GM21367 (cell line): ENCODE data around the gene SRBD1.

Experiments
- ATAC-seq: cut with Tn5 transposase; IDR thresholded peaks from one replicate; pipeline ENCODE4 v1.9.1; 2021; ENCODE audit not compliant: unreplicated experiment

Gene SRBD1

DNA sequence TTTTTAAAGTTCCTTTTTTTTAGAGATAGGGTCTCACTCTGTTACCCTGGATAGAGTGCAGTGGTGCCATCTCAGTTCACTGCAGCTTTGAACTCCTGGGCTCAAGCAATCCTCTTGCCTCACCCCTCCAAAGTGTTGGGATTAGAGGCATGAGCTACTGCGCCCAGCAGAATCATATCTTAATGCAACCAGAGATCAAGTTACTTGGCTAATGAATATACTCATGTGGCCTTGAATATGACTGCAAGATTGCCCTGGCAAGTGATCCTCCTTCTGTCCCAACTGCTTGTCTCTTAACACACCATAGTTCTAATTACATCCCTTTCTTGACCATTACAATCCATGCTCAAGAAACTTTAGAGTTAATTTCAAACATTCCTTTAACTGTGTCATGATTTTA lies 133.5 kb downstream of the SRBD1 start:
- no peak for ATAC-seq

- ATAC-seq = no peak
These were observed 140.5 kb downstream of the SRBD1 start for GRCh38 chr2:45470531-45470930.

DNA sequence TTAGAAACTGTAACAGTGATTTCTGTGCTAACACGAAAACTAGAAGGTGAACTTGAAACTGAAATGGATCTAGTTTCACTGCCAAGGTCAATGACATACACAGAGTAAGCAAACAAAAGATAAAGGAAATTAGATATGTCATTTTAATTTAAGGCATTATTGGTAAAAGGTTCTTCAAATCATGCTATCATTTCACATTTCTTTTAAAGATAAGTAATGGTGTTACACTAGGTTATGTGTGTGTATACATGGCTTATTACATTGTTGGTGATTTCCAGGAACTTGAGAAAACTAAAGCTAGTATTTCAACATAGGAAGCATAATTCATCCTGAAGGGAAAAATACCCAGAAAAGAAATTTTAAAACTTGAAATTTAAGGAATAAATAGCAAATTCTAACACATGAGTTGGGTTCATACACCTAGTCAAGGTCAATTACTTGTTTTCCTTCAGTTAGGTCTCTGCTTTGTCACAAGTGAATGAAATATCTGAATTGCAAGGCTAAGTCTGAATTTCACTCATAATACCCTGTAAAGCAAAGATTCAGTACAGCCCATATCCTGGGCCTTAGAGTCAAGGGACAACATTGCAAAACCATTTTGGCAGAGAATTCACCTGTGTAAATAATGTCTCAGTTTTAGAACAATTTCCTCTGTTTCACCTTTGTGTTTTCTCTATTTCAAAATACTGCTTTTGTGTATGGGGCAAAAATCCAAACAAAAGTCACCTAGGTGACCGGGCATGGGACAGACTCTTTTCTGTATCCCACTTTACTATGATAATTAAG lies 141.6 kb downstream of the SRBD1 start:
- peak; percentile 53 for ATAC-seq

DNA sequence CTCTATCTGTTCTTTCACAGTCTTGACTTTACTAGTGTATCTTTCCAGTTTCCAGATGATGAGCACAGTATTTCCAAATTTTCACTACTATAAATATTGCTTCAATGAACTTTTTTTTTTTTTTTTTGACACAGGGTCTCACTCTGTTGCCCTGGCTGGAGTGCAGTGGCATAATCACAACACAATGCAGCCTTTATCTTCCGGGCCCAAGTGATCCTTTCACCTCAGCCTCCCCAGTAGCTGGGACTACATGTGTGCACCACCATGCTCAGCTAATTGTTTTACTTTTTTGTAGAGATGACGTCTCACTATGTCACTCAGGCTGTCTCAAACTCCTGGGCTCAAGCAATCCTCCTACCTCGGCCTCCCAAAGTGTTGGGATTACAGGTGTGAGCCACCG lies 142.8 kb downstream of the SRBD1 start:
- no peak for ATAC-seq

DNA sequence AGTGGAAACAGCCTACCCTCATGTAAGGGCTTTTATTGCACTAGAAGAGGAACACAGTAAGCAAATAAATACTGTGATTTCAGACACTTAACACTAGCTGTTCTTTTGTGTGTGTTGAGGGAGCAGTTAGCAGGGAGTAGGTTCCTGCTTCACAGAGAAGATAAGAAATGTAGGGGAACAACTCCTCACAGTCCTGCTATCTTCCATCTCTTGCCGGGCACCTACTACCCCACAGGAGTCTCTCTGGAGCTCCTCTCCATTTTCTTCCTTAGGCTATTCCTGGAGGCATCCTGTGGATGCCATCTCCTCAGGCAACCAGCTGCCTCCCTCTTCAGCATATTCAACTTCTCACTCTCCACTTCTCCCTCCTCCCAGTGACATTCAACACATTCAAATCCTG lies 145.0 kb downstream of the SRBD1 start:
- ATAC-seq = no peak

GRCh38 chr2:45460825-45461224 lies 150.2 kb downstream of the SRBD1 start:
- ATAC-seq = no peak

DNA sequence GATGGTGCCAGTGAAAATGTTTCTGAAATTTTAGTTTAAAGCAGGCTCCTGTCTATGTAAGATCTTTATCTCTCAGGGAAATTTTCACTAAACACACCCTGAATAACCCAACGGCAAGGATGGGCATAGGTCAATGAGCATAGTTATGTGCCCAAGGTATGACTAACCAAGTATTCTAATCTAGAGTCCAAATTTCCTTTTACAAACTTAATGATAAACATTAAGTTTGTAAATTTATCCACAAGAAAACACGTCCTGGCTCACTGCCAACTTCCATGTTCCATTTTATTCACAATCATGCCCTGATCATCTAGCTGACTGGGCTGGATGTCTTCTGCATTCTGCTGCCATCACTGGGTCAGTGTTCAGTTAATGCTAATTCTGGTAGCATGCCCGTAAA lies 151.2 kb downstream of the SRBD1 start:
- no peak for ATAC-seq

DNA sequence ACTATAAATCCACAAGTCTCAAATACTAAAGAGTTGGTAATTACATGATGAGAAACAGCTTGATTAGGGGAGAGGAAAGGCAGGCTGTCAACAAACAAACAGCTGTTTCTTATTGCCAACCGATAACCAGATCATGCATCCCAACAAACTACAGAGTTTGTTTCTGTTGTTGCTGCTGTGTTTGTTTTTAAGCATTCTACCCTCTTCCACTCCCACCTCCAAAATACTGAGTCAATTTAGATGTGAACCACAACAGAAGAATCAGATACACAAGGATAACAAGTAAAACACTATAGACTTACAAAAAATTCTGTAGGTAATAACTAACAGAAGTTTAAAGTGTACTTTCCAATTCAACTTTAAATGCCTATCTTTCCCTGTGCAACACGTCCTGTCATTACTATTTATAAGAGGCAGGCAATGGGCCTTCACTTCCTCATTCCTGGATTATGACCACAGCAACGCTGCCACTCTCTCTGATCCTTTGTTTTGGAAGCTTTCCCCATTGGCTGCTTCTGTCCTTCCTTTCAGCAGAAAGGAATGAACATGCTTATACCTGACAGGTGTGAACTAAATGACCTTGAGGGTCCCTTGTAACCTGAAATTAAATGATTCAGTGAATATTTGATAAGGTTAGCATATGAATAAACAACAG lies 152.0 kb downstream of the SRBD1 start:
- ATAC-seq = no peak

DNA sequence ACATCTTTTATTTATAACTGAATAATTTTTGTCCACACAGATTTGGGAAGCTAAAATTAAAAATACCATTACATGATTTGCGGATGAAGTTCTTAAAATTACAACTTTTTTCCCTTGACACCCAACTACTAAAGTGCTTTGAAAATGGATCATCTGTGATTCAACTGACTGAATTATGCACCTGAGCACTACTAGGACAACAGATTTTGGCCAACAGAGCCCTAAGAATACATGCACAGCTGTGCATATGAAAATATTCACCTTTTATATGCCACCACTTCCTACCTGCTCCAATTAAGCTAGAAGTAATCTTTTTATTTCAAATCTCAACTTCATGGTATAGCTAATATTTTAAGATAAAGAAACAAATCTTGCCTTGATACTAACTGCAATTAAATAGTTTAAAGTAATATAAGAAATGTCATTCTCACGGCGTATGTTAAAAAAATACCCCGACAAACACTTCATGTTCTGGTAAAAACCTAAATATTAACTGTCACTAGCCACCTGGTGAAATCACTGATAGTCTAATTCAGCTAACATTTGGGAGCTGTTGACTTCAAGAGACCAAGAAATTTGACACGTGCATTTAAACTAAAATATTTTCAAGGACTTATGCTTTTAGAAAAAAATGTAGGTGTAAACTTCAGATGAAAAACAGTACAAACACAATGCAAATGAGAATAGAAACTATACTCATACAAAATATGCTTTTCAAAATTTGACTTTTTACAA lies 153.7 kb downstream of the SRBD1 start:
- ATAC-seq = no peak

DNA sequence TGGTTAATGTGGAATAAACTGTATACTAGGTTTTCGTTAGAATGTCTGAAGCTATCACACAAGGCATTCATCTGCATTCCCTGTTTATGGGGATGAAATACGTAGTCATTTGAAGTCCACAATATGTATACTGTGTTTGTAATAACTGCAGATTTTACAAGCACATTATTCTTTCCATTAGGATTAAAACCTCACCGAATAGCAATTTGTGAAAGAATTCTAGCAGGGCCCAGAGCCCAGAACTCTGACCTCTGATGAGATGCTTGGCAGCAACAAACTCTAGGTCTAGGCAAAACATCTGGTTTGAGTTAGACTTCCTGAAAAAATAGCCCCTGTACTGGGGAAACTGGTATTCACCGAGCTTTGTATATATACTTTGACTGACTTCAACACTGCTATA lies 158.2 kb downstream of the SRBD1 start:
- ATAC-seq = no peak

DNA sequence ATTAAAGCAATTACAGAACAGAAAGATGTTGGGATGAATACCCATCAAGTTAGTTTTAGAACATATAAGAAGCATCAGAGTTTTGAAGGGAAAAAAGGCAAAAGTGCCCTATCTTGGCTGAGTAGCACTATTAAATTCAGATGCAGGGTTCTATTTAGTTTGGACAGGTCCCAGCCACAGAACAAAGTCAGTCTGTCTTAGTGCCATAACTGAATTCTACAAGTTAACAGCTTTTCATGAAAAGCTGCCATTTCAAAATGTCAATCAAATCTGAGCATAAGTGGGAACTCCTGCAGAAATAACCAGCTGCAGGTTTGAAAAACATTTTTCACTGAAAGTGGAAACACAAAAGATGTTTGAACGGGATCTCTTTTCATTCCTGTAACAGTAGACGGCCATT lies 160.4 kb downstream of the SRBD1 start:
- ATAC-seq = no peak

- no peak for ATAC-seq
These were observed 162.8 kb downstream of the SRBD1 start for GRCh38 chr2:45448217-45448616.

DNA sequence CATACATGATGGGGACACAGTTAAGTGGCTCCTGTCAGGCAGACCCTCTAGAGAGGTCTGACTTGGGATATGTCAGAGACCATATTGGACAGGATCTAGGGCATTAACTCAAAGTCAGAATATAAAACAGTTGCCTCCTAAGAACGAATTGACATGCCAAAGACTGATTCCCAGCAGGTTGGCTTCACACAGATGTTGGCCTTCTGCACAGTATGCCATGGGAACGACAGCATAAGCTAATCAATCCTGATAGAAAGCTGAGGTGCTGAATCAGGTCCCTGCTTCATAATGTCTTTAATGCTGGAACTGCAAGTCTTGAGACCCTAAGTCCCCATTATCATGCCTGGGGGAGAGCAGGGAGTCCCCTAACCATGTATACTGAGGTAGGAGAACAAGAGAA lies 165.1 kb downstream of the SRBD1 start:
- ATAC-seq = no peak

DNA sequence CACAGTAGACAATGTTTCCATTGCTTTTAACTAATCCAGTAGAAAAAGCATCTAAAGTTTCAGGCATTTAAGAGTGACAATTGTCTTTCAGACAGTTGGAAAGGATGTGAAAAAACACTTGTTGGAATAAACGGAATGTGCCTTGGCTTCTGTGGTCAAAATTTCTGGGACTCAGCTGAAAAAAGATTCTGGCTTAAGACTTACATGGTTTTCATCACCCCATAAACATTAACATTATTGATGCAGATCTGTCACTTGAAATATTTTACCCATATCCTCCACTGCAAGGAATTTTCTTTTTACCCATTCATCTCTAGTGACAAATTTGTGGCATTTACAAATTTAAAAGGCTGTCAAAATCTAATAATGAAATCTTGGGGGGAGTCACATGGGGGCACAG lies 166.0 kb downstream of the SRBD1 start:
- ATAC-seq = no peak

- ATAC-seq = no peak
These were observed 168.1 kb downstream of the SRBD1 start for GRCh38 chr2:45443012-45443411.

DNA sequence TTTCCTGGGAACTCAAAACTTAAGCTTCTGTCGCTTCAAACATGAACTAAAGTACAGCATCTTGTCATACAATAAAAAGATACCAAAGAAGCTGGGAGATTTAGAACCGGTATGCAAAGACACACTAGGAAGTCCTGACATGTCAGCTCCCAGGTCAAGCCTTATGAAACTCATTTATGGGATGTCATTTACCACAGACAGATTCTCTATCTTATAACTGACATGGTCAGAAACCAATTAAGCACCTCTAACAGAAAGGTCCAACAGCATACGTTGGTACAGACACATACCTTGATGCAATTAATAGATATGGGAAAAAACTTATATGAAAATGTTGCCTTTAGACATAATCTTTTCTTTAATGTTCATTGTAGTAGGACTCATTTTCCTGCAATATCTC lies 169.0 kb downstream of the SRBD1 start:
- ATAC-seq = no peak

DNA sequence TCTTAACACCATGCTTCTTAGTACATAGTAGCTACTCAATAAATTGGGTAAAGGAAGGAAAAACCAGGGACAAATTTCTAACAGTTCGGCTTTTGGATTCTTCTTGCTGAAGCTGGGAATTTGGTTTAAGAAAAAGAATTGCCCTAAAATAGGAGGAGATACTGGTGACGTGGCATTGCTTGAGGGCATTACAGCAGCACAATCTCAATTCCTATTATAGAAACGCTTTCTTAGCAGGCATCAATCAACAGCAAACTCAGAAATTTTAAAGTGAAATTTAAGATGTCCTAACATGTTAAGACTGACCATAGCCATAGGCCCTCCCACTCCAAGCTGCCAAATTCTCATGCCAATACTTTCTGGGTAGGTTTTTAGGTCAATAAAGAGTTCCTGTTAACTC lies 169.5 kb downstream of the SRBD1 start:
- ATAC-seq = no peak

GRCh38 chr2:45439788-45440773 lies 171.0 kb downstream of the SRBD1 start:
- peak; percentile 48 for ATAC-seq

- no peak for ATAC-seq
These were observed 172.0 kb downstream of the SRBD1 start for GRCh38 chr2:45438872-45439665.

DNA sequence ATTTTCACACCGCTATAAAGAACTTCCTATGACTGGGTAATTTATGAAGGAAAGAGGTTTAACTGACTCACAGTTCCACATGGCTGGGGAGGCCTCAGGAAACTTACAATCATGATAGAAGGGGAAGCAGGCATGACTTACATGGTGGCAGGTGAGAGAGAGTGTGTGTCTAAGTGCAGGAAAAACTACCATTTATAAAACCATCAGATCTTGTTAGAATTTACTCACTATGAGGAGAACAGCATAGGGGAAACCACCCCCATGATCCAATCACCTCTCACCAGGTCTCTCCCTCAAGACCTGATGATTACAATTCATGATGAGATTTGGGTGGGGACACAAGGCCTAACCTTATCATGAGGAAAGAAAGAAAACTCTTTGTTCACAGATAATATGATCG lies 174.6 kb downstream of the SRBD1 start:
- ATAC-seq = no peak
